Astrocyte of the spinal cord (primary cell): ENCODE measurements around the gene VPS8.

Experiments used
- DNase-seq: peaks from one replicate; pipeline ENCODE4 v3.0.0; 2011; ENCODE audit warnings: low read depth, low spot score
- H3K4me3 ChIP-seq: 2 replicates; pipeline ENCODE4 v1.5.1; 2011; ENCODE audit warnings: low read depth, mild to moderate bottlenecking, low read length, moderate library complexity
- CTCF ChIP-seq: IDR thresholded peaks from 2 replicates; pipeline ENCODE4 v1.5.1; 2012; ENCODE audit warnings: low read depth, mild to moderate bottlenecking, low read length, inconsistent platforms
- in situ Hi-C: cut with HindIII; loops from 2 replicates; pipeline ENCODE4 v1.10.0; 2017; ENCODE audit warnings: low sequenced_read_pairs

VPS8 gene

GRCh38 chr3:184918750-184919149, 106.8 kb downstream of the VPS8 start:
- in situ Hi-C loops, result no loop called here
- no peak for TF ChIP-seq CTCF
- no peak overlapping the region for H3K4me3 ChIP-seq
- no peak for DNase-seq

GRCh38 chr3:184919651-184920050, 107.7 kb downstream of the VPS8 start:
- no peak for TF ChIP-seq CTCF
- no peak overlapping the region for H3K4me3 ChIP-seq
- in situ Hi-C loops, result no loop called here
- no peak for DNase-seq

- in situ Hi-C loops, result no loop called here
- no peak for TF ChIP-seq CTCF
- H3K4me3 ChIP-seq, result no peak overlapping the region
- DNase-seq, result no peak
Observed at GRCh38 chr3:184924547-184924946, 112.6 kb downstream of the VPS8 start.

GRCh38 chr3:184927796-184928315, 115.9 kb downstream of the VPS8 start:
- DNase-seq, result no peak
- in situ Hi-C loops, result no loop called here
- no peak overlapping the region for H3K4me3 ChIP-seq
- TF ChIP-seq CTCF, result no peak

GRCh38 chr3:184932777-184933176, 120.8 kb downstream of the VPS8 start:
- in situ Hi-C loops, result no loop called here
- DNase-seq, result no peak
- H3K4me3 ChIP-seq, result no peak overlapping the region
- TF ChIP-seq CTCF, result no peak

GRCh38 chr3:184937611-184938010, 125.6 kb downstream of the VPS8 start:
- no peak for TF ChIP-seq CTCF
- no peak overlapping the region for H3K4me3 ChIP-seq
- in situ Hi-C loops, result no loop called here
- DNase-seq, result no peak

GRCh38 chr3:184941408-184941807, 129.4 kb downstream of the VPS8 start:
- no peak overlapping the region for H3K4me3 ChIP-seq
- no peak for TF ChIP-seq CTCF
- no peak for DNase-seq
- in situ Hi-C loops, result no loop called here
